B cell (primary cell): ENCODE data around the gene KLHL15. TPM values are rescaled to one million over a fixed set of nuclear protein-coding genes. Genes with fewer than 3 reads are reported as not detected.

Source experiments
- ATAC-seq: fragments of 200-7000 bp; cut with Tn5 transposase; one replicate; pipeline ENCODE4 v1.10.0; 2021; ENCODE audit warnings: low read depth, mild to moderate bottlenecking, moderate number of reproducible peaks, moderate library complexity
- CTCF ChIA-PET: fragments of 350-600 bp; sonication (Branson Sonifier 250); formaldehyde crosslinking; loops from one replicate; lab custom pipeline; 2021; ENCODE audit warnings: antibody characterized with exemption, inconsistent platforms; lab: Charles Lee
- POLR2A ChIA-PET: fragments of 350-600 bp; sonication (Branson Sonifier 250); formaldehyde crosslinking; loops from one replicate; lab custom pipeline; 2021; ENCODE audit warnings: antibody characterized with exemption; lab: Charles Lee
- DNase-seq: peaks from one replicate; pipeline ENCODE4 v3.0.0; 2013
- H2AFZ ChIP-seq: 2 replicates; pipeline ENCODE4 v1.6.1; 2012; ENCODE audit warnings: mild to moderate bottlenecking, low read depth, low read length; ENCODE audit not compliant: insufficient read depth, poor library complexity, severe bottlenecking
- H3K27ac ChIP-seq, 2 donors: 1 replicate in 1 of 2; 2 replicates in 1 of 2; pipeline ENCODE4 v1.5.1; 2012 to 2013; ENCODE audit warnings: low read length in 2 of 2, mild to moderate bottlenecking in 2 of 2, moderate library complexity in 1 of 2
- H3K27me3 ChIP-seq, 4 experiments: fragments of 200-600 bp in 1 of 4; sonication (generic) in 1 of 4; replicated peaks in 1 of 4; 1 replicate in 2 of 4; 2 replicates in 2 of 4; pipeline versions ENCODE4 v1.6.1 to v1.7.0; 2013 to 2016; ENCODE audit warnings: low read length in 3 of 4, mild to moderate bottlenecking in 2 of 4, mixed read lengths in 1 of 4, moderate library complexity in 1 of 4; ENCODE audit not compliant: insufficient read depth in 4 of 4, control insufficient read depth in 3 of 4; ENCODE audit errors: control extremely low read depth in 1 of 4
- H3K36me3 ChIP-seq, 2 experiments: replicated peaks in 1 of 2; 1 replicate in 1 of 2; 2 replicates in 1 of 2; pipeline versions ENCODE4 v1.6.1 to v1.7.1; 2013; ENCODE audit warnings: low read length in 1 of 2; ENCODE audit not compliant: insufficient read depth in 2 of 2, control insufficient read depth in 1 of 2; ENCODE audit errors: control extremely low read depth in 1 of 2, extremely low read depth in 1 of 2
- H3K4me1 ChIP-seq, 2 donors: fragments of 200-600 bp in 1 of 2; sonication (generic) in 1 of 2; 1 replicate in 1 of 2; 2 replicates in 1 of 2; pipeline versions ENCODE4 v1.5.1 to v1.6.1; 2013 to 2017; ENCODE audit warnings: low read length in 2 of 2; ENCODE audit not compliant: control insufficient read depth in 2 of 2, insufficient read depth in 2 of 2
- H3K4me2 ChIP-seq: replicated peaks from 2 replicates; pipeline ENCODE3; 2012; ENCODE audit warnings: mild to moderate bottlenecking, low read depth, low read length; ENCODE audit not compliant: poor library complexity, severe bottlenecking
- H3K4me3 ChIP-seq, 5 experiments: fragments of 200-600 bp in 1 of 5; sonication (generic) in 1 of 5; 1 replicate in 3 of 5; 2 replicates in 2 of 5; pipeline versions ENCODE4 v1.5.1 to v1.7.0; 2011 to 2016; ENCODE audit warnings: low read length in 4 of 5, mild to moderate bottlenecking in 4 of 5, low read depth in 2 of 5, control low read depth in 1 of 5, moderate library complexity in 1 of 5; ENCODE audit not compliant: insufficient read depth in 1 of 5; ENCODE audit errors: control extremely low read depth in 1 of 5, extremely low read depth in 1 of 5
- H3K79me2 ChIP-seq: fragments of 200-600 bp; sonication (generic); one replicate; pipeline ENCODE4 v1.6.0; 2016; ENCODE audit warnings: low read length; ENCODE audit not compliant: control insufficient read depth, insufficient read depth
- H3K9ac ChIP-seq: fragments of 200-600 bp; sonication (generic); 2 replicates; pipeline ENCODE4 v1.6.1; 2017; ENCODE audit warnings: mild to moderate bottlenecking, low read length, moderate library complexity
- H3K9me3 ChIP-seq, 3 donors: one replicate each; pipeline versions ENCODE4 v1.6.1 to v1.7.1; 2013; ENCODE audit warnings: low read length in 2 of 3; ENCODE audit not compliant: control insufficient read depth in 2 of 3, insufficient read depth in 1 of 3; ENCODE audit errors: control extremely low read depth in 1 of 3
- H4K20me1 ChIP-seq: 2 replicates; pipeline ENCODE4 v1.6.0; 2012; ENCODE audit warnings: mild to moderate bottlenecking, low read length; ENCODE audit not compliant: insufficient read depth, control insufficient read depth, poor library complexity, severe bottlenecking
- H3K27ac Mint-ChIP-seq: one replicate; pipeline ENCODE4 v1.8.0; 2021; ENCODE audit warnings: mixed read lengths
- H3K27me3 Mint-ChIP-seq: one replicate; pipeline ENCODE4 v1.8.0; 2021; ENCODE audit warnings: mixed read lengths
- H3K4me1 Mint-ChIP-seq: one replicate; pipeline ENCODE4 v1.8.0; 2021; ENCODE audit warnings: mixed read lengths
- H3K4me3 Mint-ChIP-seq: one replicate; pipeline ENCODE4 v1.8.0; 2021; ENCODE audit warnings: mixed read lengths
- H3K9me3 Mint-ChIP-seq: one replicate; pipeline ENCODE4 v1.8.0; 2022; ENCODE audit warnings: mixed read lengths; ENCODE audit not compliant: insufficient read depth
- CTCF ChIP-seq: fragments of 200-600 bp; IDR thresholded peaks from one replicate; pipeline ENCODE4 v1.8.0; 2022; ENCODE audit warnings: antibody characterized with exemption, mild to moderate bottlenecking
- EZH2 ChIP-seq: IDR thresholded peaks from 2 replicates; pipeline ENCODE4 v1.6.1; 2012; ENCODE audit warnings: borderline replicate concordance, low read depth, mild to moderate bottlenecking, moderate library complexity, low read length; ENCODE audit not compliant: insufficient read depth, poor library complexity, severe bottlenecking
- WGBS: methylation state at CpG from one replicate; pipeline ENCODE4 v1.1.5; 2013; ENCODE audit warnings: missing lambda C conversion rate; ENCODE audit not compliant: insufficient coverage; 5-methylcytosine and 5-hydroxymethylcytosine counted together
- intact Hi-C: fragments of 100-400 bp; cut with micrococcal nuclease; formaldehyde crosslinking; loops from one replicate; pipeline ENCODE4 v1.10.0; 2022
- polyA plus RNA-seq: library from polyadenylated mRNA; depleted of rRNA; stranded (reverse); fragments of >200 nt; gene quantifications from 2 replicates; pipeline ENCODE4 v1.2.3, GENCODE V29; 2012
- total RNA-seq, 2 donors: library from RNA; stranded (reverse); fragments of 120-200 nt in 1 of 2; gene quantifications; 1 replicate in 1 of 2; 2 replicates in 1 of 2; pipeline versions ENCODE4 v1.2.3 to v1.2.4, GENCODE V29; 2013 to 2022

The KLHL15 gene
- total and polyA plus RNA-seq, 2 donors (not counting 1 experiment from before 2014, with no cell fraction given): 5.4 to 8.2 TPM

GRCh38 chrX:24024819-24025740, 1.9 kb downstream of the KLHL15 start:
- Histone ChIP-seq H2AFZ (peak overlapping the region; percentile 74), H4K20me1 (peaks cover 5% of the 10 kb centered on the region), H3K27ac (peak overlapping the region; percentile 77 to 93), H3K9ac (peak overlapping the region; percentile 87), H3K4me3 (peak overlapping the region; percentile 54 to 81 (median 79)), H3K79me2 (peaks cover 36% of the 10 kb centered on the region), H3K9me3 (peaks cover 0 to 3% (median 0%) of the 10 kb centered on the region in 3 donors), H3K4me1 (peaks cover 4 to 10% of the 10 kb centered on the region in 2 donors), H3K4me2 (peak overlapping the region; percentile 78), H3K36me3 (no peaks in the 10 kb centered on the region), H3K27me3 (no peaks in the 10 kb centered on the region)
- H3K9me3 Mint-ChIP-seq: no peaks in the 10 kb centered on the region
- WGBS: under 1% methylated on average over 71 of the region's 111 CpGs
- TF ChIP-seq CTCF (no peak), EZH2 (no peak)
- POLR2A ChIA-PET: interaction anchor here (0.5 to 1.8 kb wide), 5 partner anchors 8 to 242 kb away, joined by 3 to 40 read pairs (median 8); partner anchors contain the start of genes APOO, CXorf58, EIF2S3 and SAT1
- H3K4me3 Mint-ChIP-seq: peak overlapping the region; percentile 85
- peak; percentile 88 for DNase-seq
- peak overlapping the region; percentile 82 for H3K27ac Mint-ChIP-seq
- H3K4me1 Mint-ChIP-seq: peaks cover 36% of the 10 kb centered on the region
- H3K27me3 Mint-ChIP-seq: no peaks in the 10 kb centered on the region
- ATAC-seq: peak; percentile 89
- intact Hi-C loops: loop anchor here (1.0 to 10.0 kb wide), 6 partner anchors 29 to 442 kb away; partner anchors contain the start of genes ACOT9, CXorf58, EIF2S3 and PDK3
- CTCF ChIA-PET: interaction anchor here (1.1 to 2.3 kb wide), 6 partner anchors 29 to 358 kb away, joined by 3 to 41 read pairs (median 5); partner anchors contain the start of genes APOO, CXorf58, EIF2S3 and PRDX4
